GM23248 (cell line): Measurements from ENCODE around the gene CORO2B. TPM values are rescaled to one million over a fixed set of nuclear protein-coding genes. Genes with fewer than 3 reads are reported as not detected.
A peak's percentile ranks its signal among the peaks of the same experiment; 100 is the strongest.

Source experiments
- DNase-seq: peaks from one replicate; pipeline ENCODE4 v3.0.0-alpha.2; 2015
- H2AFZ ChIP-seq: fragments of 200-600 bp; sonication (generic); 2 replicates; pipeline ENCODE4 v1.6.1; 2016; ENCODE audit warnings: antibody characterized with exemption
- H3F3A ChIP-seq: fragments of 200-600 bp; sonication (generic); 2 replicates; pipeline ENCODE4 v1.6.1; 2016; ENCODE audit warnings: mild to moderate bottlenecking, antibody characterized with exemption, mixed run types; ENCODE audit not compliant: insufficient read depth
- H3K27ac ChIP-seq: fragments of 200-600 bp; sonication (generic); 2 replicates; pipeline ENCODE4 v1.5.1; 2016; ENCODE audit warnings: mild to moderate bottlenecking
- H3K27me3 ChIP-seq: fragments of 200-600 bp; sonication (generic); replicated peaks from 2 replicates; pipeline ENCODE4 v1.6.1; 2016; ENCODE audit warnings: mild to moderate bottlenecking; ENCODE audit not compliant: insufficient read depth
- H3K36me3 ChIP-seq: fragments of 200-600 bp; sonication (generic); 2 replicates; pipeline ENCODE4 v1.6.1; 2016; ENCODE audit warnings: low read depth, mild to moderate bottlenecking
- H3K4me1 ChIP-seq: fragments of 200-600 bp; sonication (generic); 2 replicates; pipeline ENCODE4 v1.6.1; 2016; ENCODE audit warnings: mild to moderate bottlenecking; ENCODE audit not compliant: insufficient read depth
- H3K4me2 ChIP-seq: fragments of 200-600 bp; sonication (generic); one replicate; pipeline ENCODE4 v1.6.1; 2016; ENCODE audit warnings: mild to moderate bottlenecking; ENCODE audit not compliant: unreplicated experiment
- H3K4me3 ChIP-seq: fragments of 200-600 bp; sonication (generic); 2 replicates; pipeline ENCODE4 v1.5.1; 2016; ENCODE audit warnings: mild to moderate bottlenecking
- H3K79me2 ChIP-seq: fragments of 200-600 bp; sonication (generic); 2 replicates; pipeline ENCODE4 v1.6.1; 2016; ENCODE audit warnings: mild to moderate bottlenecking; ENCODE audit not compliant: insufficient read depth
- H3K9ac ChIP-seq: fragments of 200-600 bp; sonication (generic); 2 replicates; pipeline ENCODE4 v1.6.1; 2016; ENCODE audit warnings: mild to moderate bottlenecking
- H3K9me2 ChIP-seq: fragments of 200-600 bp; sonication (generic); 2 replicates; pipeline ENCODE4 v1.6.1; 2016; ENCODE audit warnings: mixed run types, mild to moderate bottlenecking, moderate library complexity; ENCODE audit not compliant: insufficient read depth
- H3K9me3 ChIP-seq: fragments of 200-600 bp; sonication (generic); one replicate; pipeline ENCODE4 v1.6.1; 2017; ENCODE audit warnings: low read depth
- H4K20me1 ChIP-seq: fragments of 200-600 bp; sonication (generic); 2 replicates; pipeline ENCODE4 v1.6.0; 2016; ENCODE audit not compliant: insufficient read depth
- EZH2 ChIP-seq: fragments of 200-600 bp; sonication (generic); IDR thresholded peaks from 2 replicates; pipeline ENCODE4 v1.6.1; 2018; ENCODE audit warnings: antibody characterized with exemption, mild to moderate bottlenecking; ENCODE audit not compliant: insufficient read depth, poor library complexity, severe bottlenecking
- EZH2phosphoT487 ChIP-seq: fragments of 200-600 bp; sonication (generic); IDR thresholded peaks from 2 replicates; pipeline ENCODE4 v1.6.1; 2018; ENCODE audit warnings: antibody characterized with exemption, moderate library complexity, mild to moderate bottlenecking, low read depth; ENCODE audit not compliant: insufficient read depth
- WGBS, 2 experiments: methylation state at CpG; one replicate each; pipeline ENCODE4 v1.1.6; 2015 to 2017; ENCODE audit warnings: low lambda C conversion rate in 2 of 2, low coverage in 1 of 2; ENCODE audit errors: missing lambda C conversion rate in 2 of 2; 5-methylcytosine and 5-hydroxymethylcytosine counted together
- in situ Hi-C: fragments of 300-500 bp; cut with MboI; formaldehyde crosslinking; loops from 2 replicates; pipeline ENCODE4 v1.15.0; 2020
- polyA plus RNA-seq: library from polyadenylated mRNA; unstranded; fragments of >200 nt; fragmentation: Nextera tagmentation; extraction: Ambion mirVana; gene quantifications from 2 replicates; pipeline ENCODE4 v1.2.1, GENCODE V29; 2016
- total RNA-seq: library from RNA; depleted of rRNA; stranded (reverse); fragments of >200 nt; shearing (Covaris generic); gene quantifications from 2 replicates; pipeline ENCODE4 v1.2.3, GENCODE V29; 2014

The CORO2B gene
- total and polyA plus RNA-seq, 2 experiments from 2014 or later, result 2.7 to 7.7 TPM

- H3K4me1 ChIP-seq, result peaks cover 27% of the 10 kb centered on the region
- in situ Hi-C loops, result no loop called here
- H3K9me2 ChIP-seq, result no peaks in the 10 kb centered on the region
- no peaks in the 10 kb centered on the region for H3K79me2 ChIP-seq
- WGBS, 2 experiments, result 60 to 73% methylated on average over 5 to 7 of the region's 7 CpGs
- no peak overlapping the region for H2AFZ ChIP-seq
- TF ChIP-seq EZH2 (no peak), EZH2phosphoT487 (no peak)
- no peaks in the 10 kb centered on the region for H3K27me3 ChIP-seq
- DNase-seq, result no peak
- H3K4me3 ChIP-seq, result no peak overlapping the region
- H3K4me2 ChIP-seq, result no peak overlapping the region
- no peaks in the 10 kb centered on the region for H3K36me3 ChIP-seq
- peaks cover 35% of the 10 kb centered on the region for H3F3A ChIP-seq
- H3K9ac ChIP-seq, result 0 out of 2 replicates have a peak overlapping the region, but pooled peaks have one; percentile 70
- H4K20me1 ChIP-seq, result no peaks in the 10 kb centered on the region
- H3K9me3 ChIP-seq, result no peaks in the 10 kb centered on the region
- peak overlapping the region; percentile 97 for H3K27ac ChIP-seq
These were observed 41.3 kb upstream of the CORO2B start for GRCh38 chr15:68537506-68537905.

DNA sequence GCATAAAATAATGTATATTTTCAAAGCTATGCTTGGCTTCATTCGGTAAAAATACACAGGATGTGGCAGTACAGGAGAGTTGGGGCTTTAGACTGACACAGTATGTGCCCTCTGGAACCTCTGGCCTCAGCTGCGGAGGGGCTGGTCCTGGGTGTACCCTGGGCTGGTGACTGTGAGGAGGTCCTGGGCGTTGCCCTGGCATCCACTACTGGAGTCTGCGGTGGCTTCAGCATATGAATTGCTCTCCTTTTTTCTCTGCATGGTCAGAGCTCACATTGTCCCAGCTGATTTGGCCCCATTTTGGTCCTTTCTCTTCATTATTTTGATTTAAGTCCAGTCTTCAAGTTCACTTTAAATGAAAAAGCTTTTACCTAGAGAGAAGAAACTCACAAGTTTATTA, 40.5 kb upstream of the CORO2B start:
- Histone ChIP-seq H3K27ac (peak overlapping the region; percentile 97), H2AFZ (peak overlapping the region; percentile 34)
- 45 to 52% methylated on average over 4 of the region's 4 CpGs for WGBS, 2 experiments

GRCh38 chr15:68541743-68542142, 37.0 kb upstream of the CORO2B start:
- no peak overlapping the region for H3K4me3 ChIP-seq
- no peak for DNase-seq
- H3K4me1 ChIP-seq, result peaks cover 26% of the 10 kb centered on the region
- H3K27ac ChIP-seq, result no peak overlapping the region
- no peaks in the 10 kb centered on the region for H3K79me2 ChIP-seq
- TF ChIP-seq EZH2, result no peak
- no peak for TF ChIP-seq EZH2phosphoT487
- no peaks in the 10 kb centered on the region for H3K36me3 ChIP-seq
- no peak overlapping the region for H3K9ac ChIP-seq
- WGBS, 2 experiments, result 90 to 92% methylated on average over 9 of the region's 9 CpGs
- no peak overlapping the region for H2AFZ ChIP-seq
- H3K4me2 ChIP-seq, result no peak overlapping the region
- no peaks in the 10 kb centered on the region for H3K27me3 ChIP-seq
- peaks cover 21% of the 10 kb centered on the region for H3F3A ChIP-seq
- in situ Hi-C loops, result loop anchor here (10.0 kb wide), 1 partner anchor 237 kb away; no protein-coding TSS in a partner anchor
- H3K9me3 ChIP-seq, result no peaks in the 10 kb centered on the region
- H3K9me2 ChIP-seq, result no peaks in the 10 kb centered on the region
- no peaks in the 10 kb centered on the region for H4K20me1 ChIP-seq

More for the DNA sequence above, 40.5 kb upstream of the CORO2B start:
- Histone ChIP-seq H3K4me3 (no peak overlapping the region), H3K9me3 (no peaks in the 10 kb centered on the region), H3K79me2 (no peaks in the 10 kb centered on the region), H3K4me1 (peaks cover 34% of the 10 kb centered on the region), H3K9me2 (no peaks in the 10 kb centered on the region), H3K4me2 (no peak overlapping the region), H3K9ac (no peak overlapping the region), H4K20me1 (no peaks in the 10 kb centered on the region), H3K27me3 (no peaks in the 10 kb centered on the region), H3F3A (peaks cover 35% of the 10 kb centered on the region), H3K36me3 (no peaks in the 10 kb centered on the region)
- in situ Hi-C loops, result no loop called here
- TF ChIP-seq EZH2, result no peak
- no peak for TF ChIP-seq EZH2phosphoT487
- peak; percentile 35 for DNase-seq

- Histone ChIP-seq H4K20me1 (no peaks in the 10 kb centered on the region), H3K9me3 (no peaks in the 10 kb centered on the region), H2AFZ (no peak overlapping the region), H3F3A (peaks cover 15% of the 10 kb centered on the region), H3K27me3 (no peaks in the 10 kb centered on the region), H3K4me1 (peaks cover 20% of the 10 kb centered on the region), H3K27ac (no peak overlapping the region), H3K36me3 (no peaks in the 10 kb centered on the region), H3K9me2 (no peaks in the 10 kb centered on the region), H3K4me3 (no peak overlapping the region), H3K79me2 (no peaks in the 10 kb centered on the region), H3K4me2 (no peak overlapping the region), H3K9ac (no peak overlapping the region)
- in situ Hi-C loops, result loop anchor here (10.0 kb wide), 1 partner anchor 238 kb away; no protein-coding TSS in a partner anchor
- TF ChIP-seq EZH2phosphoT487 (no peak), EZH2 (no peak)
- 91 to 100% methylated on average over 1 of the region's 1 CpG for WGBS, 2 experiments
- DNase-seq, result no peak
These were observed 36.4 kb upstream of the CORO2B start for GRCh38 chr15:68542348-68542747.
